HUES48 (cell line): Measurements from ENCODE around the gene CDHR3.

ENCODE experiments used
- H3K27ac ChIP-seq: one replicate; pipeline ENCODE4 v1.7.0; 2013; ENCODE audit warnings: low read depth, low read length, inconsistent platforms
- H3K27me3 ChIP-seq: 2 replicates; pipeline ENCODE4 v1.6.1; 2013; ENCODE audit warnings: mild to moderate bottlenecking, low read length; ENCODE audit not compliant: control insufficient read depth, insufficient read depth
- H3K36me3 ChIP-seq: 2 replicates; pipeline ENCODE4 v1.6.1; 2013; ENCODE audit warnings: low read length; ENCODE audit not compliant: control insufficient read depth, insufficient read depth
- H3K4me1 ChIP-seq: 2 replicates; pipeline ENCODE4 v1.6.1; 2013; ENCODE audit warnings: mild to moderate bottlenecking, low read length; ENCODE audit not compliant: control insufficient read depth, insufficient read depth
- H3K4me3 ChIP-seq: 2 replicates; pipeline ENCODE4 v1.5.1; 2013; ENCODE audit warnings: mild to moderate bottlenecking, low read depth, low read length
- H3K9ac ChIP-seq: 2 replicates; pipeline ENCODE4 v1.6.1; 2013; ENCODE audit warnings: mild to moderate bottlenecking, low read depth, low read length, moderate library complexity
- H3K9me3 ChIP-seq: 2 replicates; pipeline ENCODE4 v1.6.1; 2013; ENCODE audit warnings: low read length; ENCODE audit not compliant: control insufficient read depth, insufficient read depth

Gene CDHR3

GRCh38 chr7:106029451-106029850 is 66.4 kb downstream of the CDHR3 start:
- H3K4me3 ChIP-seq = no peak overlapping the region
- H3K9ac ChIP-seq = no peak overlapping the region
- no peaks in the 10 kb centered on the region for H3K9me3 ChIP-seq
- H3K27ac ChIP-seq = no peak overlapping the region
- peaks cover 13% of the 10 kb centered on the region for H3K4me1 ChIP-seq
- H3K27me3 ChIP-seq = no peaks in the 10 kb centered on the region
- H3K36me3 ChIP-seq = no peaks in the 10 kb centered on the region

GRCh38 chr7:106029941-106030340 is 66.9 kb downstream of the CDHR3 start:
- H3K4me1 ChIP-seq = peaks cover 13% of the 10 kb centered on the region
- H3K27me3 ChIP-seq = no peaks in the 10 kb centered on the region
- H3K9me3 ChIP-seq = no peaks in the 10 kb centered on the region
- no peaks in the 10 kb centered on the region for H3K36me3 ChIP-seq
- no peak overlapping the region for H3K27ac ChIP-seq
- no peak overlapping the region for H3K4me3 ChIP-seq
- no peak overlapping the region for H3K9ac ChIP-seq

- Histone ChIP-seq H3K36me3 (no peaks in the 10 kb centered on the region), H3K27me3 (no peaks in the 10 kb centered on the region), H3K27ac (peak overlapping the region; percentile 2), H3K9me3 (no peaks in the 10 kb centered on the region), H3K4me1 (peaks cover 13% of the 10 kb centered on the region), H3K9ac (no peak overlapping the region; the same call in 1 of the 2 replicates), H3K4me3 (no peak overlapping the region)
Measured at GRCh38 chr7:106031300-106032035, 68.4 kb downstream of the CDHR3 start.

- Histone ChIP-seq H3K9me3 (no peaks in the 10 kb centered on the region), H3K9ac (no peak overlapping the region), H3K4me3 (no peak overlapping the region), H3K27ac (no peak overlapping the region), H3K36me3 (no peaks in the 10 kb centered on the region), H3K4me1 (peaks cover 13% of the 10 kb centered on the region), H3K27me3 (no peaks in the 10 kb centered on the region)
Measured at GRCh38 chr7:106032295-106032694, 69.2 kb downstream of the CDHR3 start.

GRCh38 chr7:106033735-106034134 is 70.7 kb downstream of the CDHR3 start:
- Histone ChIP-seq H3K4me3 (no peak overlapping the region), H3K4me1 (peaks cover 13% of the 10 kb centered on the region), H3K36me3 (no peaks in the 10 kb centered on the region), H3K27me3 (no peaks in the 10 kb centered on the region), H3K9me3 (no peaks in the 10 kb centered on the region), H3K27ac (no peak overlapping the region), H3K9ac (no peak overlapping the region)

- Histone ChIP-seq H3K4me1 (peaks cover 13% of the 10 kb centered on the region), H3K27ac (no peak overlapping the region), H3K9me3 (no peaks in the 10 kb centered on the region), H3K36me3 (no peaks in the 10 kb centered on the region), H3K9ac (no peak overlapping the region), H3K4me3 (no peak overlapping the region), H3K27me3 (no peaks in the 10 kb centered on the region)
Measured at GRCh38 chr7:106034383-106034782, 71.3 kb downstream of the CDHR3 start.

- no peaks in the 10 kb centered on the region for H3K36me3 ChIP-seq
- no peaks in the 10 kb centered on the region for H3K27me3 ChIP-seq
- no peak overlapping the region for H3K27ac ChIP-seq
- H3K9ac ChIP-seq = no peak overlapping the region
- H3K4me1 ChIP-seq = peaks cover 13% of the 10 kb centered on the region
- H3K4me3 ChIP-seq = no peak overlapping the region
- H3K9me3 ChIP-seq = no peaks in the 10 kb centered on the region
Measured at GRCh38 chr7:106035568-106035967, 72.5 kb downstream of the CDHR3 start.

GRCh38 chr7:106036004-106036403 is 72.9 kb downstream of the CDHR3 start:
- no peak overlapping the region for H3K4me3 ChIP-seq
- H3K9ac ChIP-seq = no peak overlapping the region
- H3K27ac ChIP-seq = no peak overlapping the region
- no peaks in the 10 kb centered on the region for H3K27me3 ChIP-seq
- no peaks in the 10 kb centered on the region for H3K36me3 ChIP-seq
- no peaks in the 10 kb centered on the region for H3K9me3 ChIP-seq
- peaks cover 8% of the 10 kb centered on the region for H3K4me1 ChIP-seq

- Histone ChIP-seq H3K4me1 (0 out of 2 replicates have a peak, but pooled peaks cover 5% of the 10 kb centered on the region), H3K9me3 (no peaks in the 10 kb centered on the region), H3K27me3 (no peaks in the 10 kb centered on the region), H3K9ac (no peak overlapping the region), H3K27ac (no peak overlapping the region), H3K36me3 (no peaks in the 10 kb centered on the region), H3K4me3 (no peak overlapping the region)
Measured at GRCh38 chr7:106037489-106038176, 74.6 kb downstream of the CDHR3 start.

GRCh38 chr7:106038289-106038688 is 75.2 kb downstream of the CDHR3 start:
- Histone ChIP-seq H3K27ac (no peak overlapping the region), H3K9me3 (no peaks in the 10 kb centered on the region), H3K9ac (no peak overlapping the region), H3K27me3 (no peaks in the 10 kb centered on the region), H3K4me1 (0 out of 2 replicates have a peak, but pooled peaks cover 6% of the 10 kb centered on the region), H3K4me3 (no peak overlapping the region), H3K36me3 (no peaks in the 10 kb centered on the region)

- Histone ChIP-seq H3K9ac (no peak overlapping the region), H3K4me3 (no peak overlapping the region), H3K27me3 (no peaks in the 10 kb centered on the region), H3K36me3 (no peaks in the 10 kb centered on the region), H3K9me3 (no peaks in the 10 kb centered on the region), H3K27ac (no peak overlapping the region), H3K4me1 (0 out of 2 replicates have a peak, but pooled peaks cover 6% of the 10 kb centered on the region)
Measured at GRCh38 chr7:106038916-106039315, 75.9 kb downstream of the CDHR3 start.
